ENCODE data around the gene AKNAD1.

- TF ChIP-seq POLR2A (IDR thresholded peaks at IDR 0.05) (no peak), EP300 (IDR thresholded peaks at IDR 0.05; ENCODE audit: low read depth) (no peak)
These were observed 77.4 kb downstream of the AKNAD1 start for GRCh38 chr1:108779455-108779854.
